ENCODE measurements around the gene HOATZ. TPM values are rescaled to one million over a fixed set of nuclear protein-coding genes. Genes with fewer than 3 reads are reported as not detected.

HOATZ gene
- 4.4 and 4.9 TPM in 2 replicates for polyA plus RNA-seq (2012; rRNA removed)
- 5.8 and 6.8 TPM in 2 replicates for polyA plus RNA-seq (2012; cell fraction: cytosol; rRNA removed)
- polyA plus RNA-seq (2012; cell fraction: nucleus; rRNA removed) = 2.7 and 3.8 TPM in 2 replicates

DNA sequence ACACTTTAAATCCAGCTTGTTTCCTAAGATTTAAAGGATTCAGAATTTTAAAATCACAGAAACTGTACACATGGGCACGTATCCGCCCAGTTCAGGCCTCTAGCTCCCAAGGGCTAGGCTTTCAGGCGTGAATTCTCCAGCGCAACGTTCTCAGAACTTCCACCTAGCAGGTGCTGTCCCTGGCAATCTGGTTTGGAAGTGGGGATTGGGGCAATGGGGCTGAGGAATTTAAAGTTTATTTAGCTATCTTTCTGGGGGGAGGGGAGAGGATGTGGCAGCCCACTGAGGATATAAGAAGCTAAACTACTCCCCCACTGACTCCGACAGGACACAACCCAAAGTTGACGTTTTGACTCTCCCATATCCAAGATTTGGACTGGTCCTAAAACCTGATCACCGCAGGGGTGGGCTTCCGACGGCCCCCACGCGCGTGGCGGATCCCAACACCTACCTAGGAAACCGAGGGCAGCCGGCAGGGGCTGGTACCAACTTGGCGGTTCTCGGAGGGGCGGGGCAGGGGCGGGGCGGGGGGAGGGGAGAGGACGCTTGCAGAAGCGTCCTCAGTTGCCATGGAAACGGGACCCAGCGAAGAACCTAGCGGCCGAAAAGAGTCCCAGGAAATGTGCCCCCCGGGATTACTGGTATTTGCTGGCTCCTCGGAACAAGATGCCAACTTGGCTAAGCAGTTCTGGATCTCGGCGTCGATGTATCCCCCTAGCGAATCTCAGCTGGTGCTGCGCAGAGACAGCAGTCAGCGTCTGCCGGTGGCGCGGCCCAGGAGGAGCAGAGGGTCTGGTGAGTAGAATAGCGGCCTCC, at the start of gene HOATZ:
Gene HOATZ, plus strand, starts transcription at position 563 of the 816 bp plus-strand sequence. Its CDS starts 7 bp downstream, at position 570.
- Histone ChIP-seq H3K27ac (ENCODE audit: low read depth in 2 of 2, low read length in 1 of 2) (peak within 1 kb of the TSS in 1 of 2 experiments; percentile 41; a peak in 3 of 4 replicates), H3K9ac (no peak within 1 kb of the TSS), H3K9me3 (no peaks in the 10 kb centered on the region), H3K27me3 (ENCODE audit: insufficient read depth) (no peaks in the 10 kb centered on the region), H3K9me2 (no peaks in the 10 kb centered on the region), H3K4me3 (ENCODE audit: low read depth in 2 of 2, low read length in 1 of 2) (peak within 1 kb of the TSS in 1 of 2 experiments; percentile 48; a peak in 2 of 4 replicates), H3K4me2 (0 out of 2 replicates have a peak within 1 kb of the TSS, but pooled peaks have one; percentile 2), H4K20me1 (ENCODE audit: insufficient read depth) (no peaks in the 10 kb centered on the region), H3F3A (replicated peaks; ENCODE audit: insufficient read depth) (peaks cover 6% of the 10 kb centered on the region), H3K36me3 (replicated peaks in 1 of 2; ENCODE audit: control insufficient read depth in 1 of 2, insufficient read depth in 2 of 2, low read length in 1 of 2) (no peaks in the 10 kb centered on the region), H3K4me1 (ENCODE audit: control insufficient read depth in 1 of 2, insufficient read depth in 2 of 2, low read depth in 1 of 2, low read length in 1 of 2) (peaks cover 11 to 15% of the 10 kb centered on the region in 2 experiments; a peak in 3 of 4 replicates), H2AFZ (ENCODE audit: low read depth) (peak within 1 kb of the TSS; percentile 20; the same call in 1 of the 2 replicates), H3K79me2 (ENCODE audit: insufficient read depth) (no peaks in the 10 kb centered on the region)
- TF ChIP-seq, protein P1, sequence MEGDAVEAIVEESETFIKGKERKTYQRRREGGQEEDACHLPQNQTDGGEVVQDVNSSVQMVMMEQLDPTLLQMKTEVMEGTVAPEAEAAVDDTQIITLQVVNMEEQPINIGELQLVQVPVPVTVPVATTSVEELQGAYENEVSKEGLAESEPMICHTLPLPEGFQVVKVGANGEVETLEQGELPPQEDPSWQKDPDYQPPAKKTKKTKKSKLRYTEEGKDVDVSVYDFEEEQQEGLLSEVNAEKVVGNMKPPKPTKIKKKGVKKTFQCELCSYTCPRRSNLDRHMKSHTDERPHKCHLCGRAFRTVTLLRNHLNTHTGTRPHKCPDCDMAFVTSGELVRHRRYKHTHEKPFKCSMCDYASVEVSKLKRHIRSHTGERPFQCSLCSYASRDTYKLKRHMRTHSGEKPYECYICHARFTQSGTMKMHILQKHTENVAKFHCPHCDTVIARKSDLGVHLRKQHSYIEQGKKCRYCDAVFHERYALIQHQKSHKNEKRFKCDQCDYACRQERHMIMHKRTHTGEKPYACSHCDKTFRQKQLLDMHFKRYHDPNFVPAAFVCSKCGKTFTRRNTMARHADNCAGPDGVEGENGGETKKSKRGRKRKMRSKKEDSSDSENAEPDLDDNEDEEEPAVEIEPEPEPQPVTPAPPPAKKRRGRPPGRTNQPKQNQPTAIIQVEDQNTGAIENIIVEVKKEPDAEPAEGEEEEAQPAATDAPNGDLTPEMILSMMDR (IDR thresholded peaks at IDR 0.05) = 0 out of 2 replicates have a peak, but pooled peaks have one; percentile 13
- TF ChIP-seq GABPA (IDR thresholded peaks at IDR 0.05; ENCODE audit: low read depth) (no peak), EZH2phosphoT487 (IDR thresholded peaks at IDR 0.05; ENCODE audit: borderline replicate concordance, low read depth) (no peak)
- TF ChIP-seq, protein P2, sequence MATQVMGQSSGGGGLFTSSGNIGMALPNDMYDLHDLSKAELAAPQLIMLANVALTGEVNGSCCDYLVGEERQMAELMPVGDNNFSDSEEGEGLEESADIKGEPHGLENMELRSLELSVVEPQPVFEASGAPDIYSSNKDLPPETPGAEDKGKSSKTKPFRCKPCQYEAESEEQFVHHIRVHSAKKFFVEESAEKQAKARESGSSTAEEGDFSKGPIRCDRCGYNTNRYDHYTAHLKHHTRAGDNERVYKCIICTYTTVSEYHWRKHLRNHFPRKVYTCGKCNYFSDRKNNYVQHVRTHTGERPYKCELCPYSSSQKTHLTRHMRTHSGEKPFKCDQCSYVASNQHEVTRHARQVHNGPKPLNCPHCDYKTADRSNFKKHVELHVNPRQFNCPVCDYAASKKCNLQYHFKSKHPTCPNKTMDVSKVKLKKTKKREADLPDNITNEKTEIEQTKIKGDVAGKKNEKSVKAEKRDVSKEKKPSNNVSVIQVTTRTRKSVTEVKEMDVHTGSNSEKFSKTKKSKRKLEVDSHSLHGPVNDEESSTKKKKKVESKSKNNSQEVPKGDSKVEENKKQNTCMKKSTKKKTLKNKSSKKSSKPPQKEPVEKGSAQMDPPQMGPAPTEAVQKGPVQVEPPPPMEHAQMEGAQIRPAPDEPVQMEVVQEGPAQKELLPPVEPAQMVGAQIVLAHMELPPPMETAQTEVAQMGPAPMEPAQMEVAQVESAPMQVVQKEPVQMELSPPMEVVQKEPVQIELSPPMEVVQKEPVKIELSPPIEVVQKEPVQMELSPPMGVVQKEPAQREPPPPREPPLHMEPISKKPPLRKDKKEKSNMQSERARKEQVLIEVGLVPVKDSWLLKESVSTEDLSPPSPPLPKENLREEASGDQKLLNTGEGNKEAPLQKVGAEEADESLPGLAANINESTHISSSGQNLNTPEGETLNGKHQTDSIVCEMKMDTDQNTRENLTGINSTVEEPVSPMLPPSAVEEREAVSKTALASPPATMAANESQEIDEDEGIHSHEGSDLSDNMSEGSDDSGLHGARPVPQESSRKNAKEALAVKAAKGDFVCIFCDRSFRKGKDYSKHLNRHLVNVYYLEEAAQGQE (IDR thresholded peaks at IDR 0.05; ENCODE audit: low read depth, low read length) = no peak
- ChIA-PET POLR2A (no interaction called here), CTCF (interaction anchor here (0.7 to 1.3 kb wide), 6 partner anchors 11 to 60 kb away, joined by 3 to 5 read pairs (median 4); no protein-coding TSS in a partner anchor)
- peak; percentile 63 for DNase-seq
- WGBS (ENCODE audit: low lambda C conversion rate) = 56% methylated on average over 31 of the region's 39 CpGs

DNA sequence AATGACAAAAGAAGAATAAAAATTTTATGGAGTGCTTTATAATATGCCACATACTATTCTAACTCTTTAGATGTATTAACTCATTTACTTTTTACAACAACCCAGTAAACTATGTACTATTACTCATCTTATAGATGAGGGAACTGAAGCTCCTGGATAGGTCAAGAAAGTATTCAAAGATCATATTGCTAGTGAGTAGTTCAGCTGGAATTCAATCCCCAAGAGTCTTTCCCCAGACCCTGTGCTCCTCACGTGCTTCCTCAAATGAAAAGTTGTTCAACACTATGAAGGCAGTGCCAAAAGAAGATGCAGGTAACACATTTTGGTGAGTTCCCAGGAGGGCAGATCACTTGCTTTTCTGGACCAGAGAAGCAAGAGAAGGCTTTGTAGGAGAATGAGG, 49.2 kb upstream of the HOATZ start:
- Histone ChIP-seq H3K9me3 (no peaks in the 10 kb centered on the region), H3K9ac (no peak overlapping the region), H3K9me2 (no peaks in the 10 kb centered on the region), H3K27ac (ENCODE audit: low read depth in 2 of 2, low read length in 1 of 2) (no peak overlapping the region), H3K4me3 (ENCODE audit: low read depth in 2 of 2, low read length in 1 of 2) (no peak overlapping the region), H3K36me3 (replicated peaks in 1 of 2; ENCODE audit: control insufficient read depth in 1 of 2, insufficient read depth in 2 of 2, low read length in 1 of 2) (no peaks in the 10 kb centered on the region), H3K4me2 (no peak overlapping the region), H3K27me3 (ENCODE audit: insufficient read depth) (no peaks in the 10 kb centered on the region), H4K20me1 (ENCODE audit: insufficient read depth) (no peaks in the 10 kb centered on the region), H3K79me2 (ENCODE audit: insufficient read depth) (no peaks in the 10 kb centered on the region), H3F3A (replicated peaks; ENCODE audit: insufficient read depth) (no peaks in the 10 kb centered on the region), H3K4me1 (ENCODE audit: control insufficient read depth in 1 of 2, insufficient read depth in 2 of 2, low read depth in 1 of 2, low read length in 1 of 2) (peaks cover 2 to 4% of the 10 kb centered on the region in 2 experiments; a peak in 2 of 4 replicates), H2AFZ (ENCODE audit: low read depth) (no peak overlapping the region)
- WGBS (ENCODE audit: low lambda C conversion rate) = 20% methylated on average over 1 of the region's 1 CpG
- ChIA-PET CTCF (interaction anchor here (0.6 to 3.4 kb wide), 4 partner anchors 11 to 184 kb away, joined by 3 to 17 read pairs (median 4); no protein-coding TSS in a partner anchor), POLR2A (no interaction called here)
- DNase-seq = no peak
- TF ChIP-seq, protein P3, sequence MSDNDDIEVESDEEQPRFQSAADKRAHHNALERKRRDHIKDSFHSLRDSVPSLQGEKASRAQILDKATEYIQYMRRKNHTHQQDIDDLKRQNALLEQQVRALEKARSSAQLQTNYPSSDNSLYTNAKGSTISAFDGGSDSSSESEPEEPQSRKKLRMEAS (IDR thresholded peaks at IDR 0.05; ENCODE audit: low read depth) = peak; percentile 78; the same call in 1 of the 2 replicates
- TF ChIP-seq RCOR1 (IDR thresholded peaks at IDR 0.05; ENCODE audit: low read length) = no peak

Measured in SK-N-SH (cell line).